SK-N-SH treated with all-trans-retinoic acid at 6 μM for 48 hours (cell line): ENCODE data around the gene NTM.

Experiments
- CSDC2 ChIP-seq: fragments of 250-450 bp; sonication (Bioruptor Pico); IDR thresholded peaks from 2 replicates; pipeline ENCODE4 v1.5.0; 2020; ENCODE audit warnings: mild to moderate bottlenecking, moderate library complexity
- ESRRG ChIP-seq: fragments of 250-450 bp; sonication (Bioruptor Pico); IDR thresholded peaks from 2 replicates; pipeline ENCODE4 v1.6.1; 2021; ENCODE audit warnings: mild to moderate bottlenecking
- ISL1 ChIP-seq: fragments of 250-450 bp; sonication (Bioruptor Pico); IDR thresholded peaks from 2 replicates; pipeline ENCODE4 v2.1.2; 2022; ENCODE audit warnings: mild to moderate bottlenecking, moderate library complexity
- OSR1 ChIP-seq: fragments of 250-450 bp; sonication (Bioruptor Pico); IDR thresholded peaks from 2 replicates; pipeline ENCODE4 v1.8.0; 2022; ENCODE audit warnings: moderate library complexity, mild to moderate bottlenecking, inconsistent platforms
- PATZ1 ChIP-seq: fragments of 250-450 bp; sonication (Bioruptor Pico); IDR thresholded peaks from 2 replicates; pipeline ENCODE4 v1.8.0; 2020; ENCODE audit warnings: mild to moderate bottlenecking, moderate library complexity, borderline replicate concordance
- PPARA ChIP-seq: fragments of 250-450 bp; sonication (Bioruptor Pico); IDR thresholded peaks from 2 replicates; pipeline ENCODE4 v1.5.0; 2020; ENCODE audit warnings: mild to moderate bottlenecking, borderline replicate concordance
- RARB ChIP-seq: fragments of 250-450 bp; sonication (Bioruptor Pico); IDR thresholded peaks from 2 replicates; pipeline ENCODE4 v1.8.0; 2021; ENCODE audit warnings: mild to moderate bottlenecking, moderate library complexity
- ZFP3 ChIP-seq: fragments of 250-450 bp; sonication (Bioruptor Pico); IDR thresholded peaks from 2 replicates; pipeline ENCODE4 v1.5.0; 2020; ENCODE audit warnings: mild to moderate bottlenecking, moderate library complexity
- ZFP30 ChIP-seq: fragments of 450-650 bp; formaldehyde crosslinking; IDR thresholded peaks from 2 replicates; pipeline ENCODE4 v1.5.0; 2022; ENCODE audit warnings: mild to moderate bottlenecking, moderate library complexity
- ZNF8 ChIP-seq: fragments of 450-650 bp; formaldehyde crosslinking; IDR thresholded peaks from 2 replicates; pipeline ENCODE4 v1.5.0; 2020; ENCODE audit warnings: mild to moderate bottlenecking, moderate library complexity
- TF ChIP-seq, protein P1 (sequence below): fragments of 250-450 bp; sonication (Bioruptor Pico); IDR thresholded peaks from 2 replicates; pipeline ENCODE4 v1.5.0; 2020; ENCODE audit warnings: mild to moderate bottlenecking, moderate library complexity
- TF ChIP-seq, protein P2 (sequence below): fragments of 250-450 bp; sonication (Bioruptor Pico); IDR thresholded peaks from 2 replicates; pipeline ENCODE4 v1.5.1; 2020; ENCODE audit warnings: low read depth, mild to moderate bottlenecking, moderate library complexity

- TF ChIP-seq ISL1 (CRISPR knock-in tag) (no peak), ZNF8 (CRISPR knock-in tag) (no peak), CSDC2 (CRISPR knock-in tag) (no peak), ZFP30 (CRISPR knock-in tag) (no peak), ZFP3 (CRISPR knock-in tag) (no peak), PATZ1 (CRISPR knock-in tag) (no peak), PPARA (CRISPR knock-in tag) (no peak), ESRRG (CRISPR knock-in tag) (no peak), RARB (CRISPR knock-in tag) (no peak), OSR1 (CRISPR knock-in tag) (no peak)
- TF ChIP-seq, protein P1, sequence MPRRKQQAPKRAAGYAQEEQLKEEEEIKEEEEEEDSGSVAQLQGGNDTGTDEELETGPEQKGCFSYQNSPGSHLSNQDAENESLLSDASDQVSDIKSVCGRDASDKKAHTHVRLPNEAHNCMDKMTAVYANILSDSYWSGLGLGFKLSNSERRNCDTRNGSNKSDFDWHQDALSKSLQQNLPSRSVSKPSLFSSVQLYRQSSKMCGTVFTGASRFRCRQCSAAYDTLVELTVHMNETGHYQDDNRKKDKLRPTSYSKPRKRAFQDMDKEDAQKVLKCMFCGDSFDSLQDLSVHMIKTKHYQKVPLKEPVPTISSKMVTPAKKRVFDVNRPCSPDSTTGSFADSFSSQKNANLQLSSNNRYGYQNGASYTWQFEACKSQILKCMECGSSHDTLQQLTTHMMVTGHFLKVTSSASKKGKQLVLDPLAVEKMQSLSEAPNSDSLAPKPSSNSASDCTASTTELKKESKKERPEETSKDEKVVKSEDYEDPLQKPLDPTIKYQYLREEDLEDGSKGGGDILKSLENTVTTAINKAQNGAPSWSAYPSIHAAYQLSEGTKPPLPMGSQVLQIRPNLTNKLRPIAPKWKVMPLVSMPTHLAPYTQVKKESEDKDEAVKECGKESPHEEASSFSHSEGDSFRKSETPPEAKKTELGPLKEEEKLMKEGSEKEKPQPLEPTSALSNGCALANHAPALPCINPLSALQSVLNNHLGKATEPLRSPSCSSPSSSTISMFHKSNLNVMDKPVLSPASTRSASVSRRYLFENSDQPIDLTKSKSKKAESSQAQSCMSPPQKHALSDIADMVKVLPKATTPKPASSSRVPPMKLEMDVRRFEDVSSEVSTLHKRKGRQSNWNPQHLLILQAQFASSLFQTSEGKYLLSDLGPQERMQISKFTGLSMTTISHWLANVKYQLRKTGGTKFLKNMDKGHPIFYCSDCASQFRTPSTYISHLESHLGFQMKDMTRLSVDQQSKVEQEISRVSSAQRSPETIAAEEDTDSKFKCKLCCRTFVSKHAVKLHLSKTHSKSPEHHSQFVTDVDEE (CRISPR knock-in tag), result no peak
- TF ChIP-seq, protein P2, sequence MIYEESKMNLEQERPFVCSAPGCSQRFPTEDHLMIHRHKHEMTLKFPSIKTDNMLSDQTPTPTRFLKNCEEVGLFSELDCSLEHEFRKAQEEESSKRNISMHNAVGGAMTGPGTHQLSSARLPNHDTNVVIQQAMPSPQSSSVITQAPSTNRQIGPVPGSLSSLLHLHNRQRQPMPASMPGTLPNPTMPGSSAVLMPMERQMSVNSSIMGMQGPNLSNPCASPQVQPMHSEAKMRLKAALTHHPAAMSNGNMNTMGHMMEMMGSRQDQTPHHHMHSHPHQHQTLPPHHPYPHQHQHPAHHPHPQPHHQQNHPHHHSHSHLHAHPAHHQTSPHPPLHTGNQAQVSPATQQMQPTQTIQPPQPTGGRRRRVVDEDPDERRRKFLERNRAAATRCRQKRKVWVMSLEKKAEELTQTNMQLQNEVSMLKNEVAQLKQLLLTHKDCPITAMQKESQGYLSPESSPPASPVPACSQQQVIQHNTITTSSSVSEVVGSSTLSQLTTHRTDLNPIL (CRISPR knock-in tag), result no peak
Measured at GRCh38 chr11:132111838-132112237, 741.4 kb downstream of the NTM start.
